HFFc6 (cell line): ENCODE measurements around the gene FMN1. TPM values are rescaled to one million over a fixed set of nuclear protein-coding genes. Genes with fewer than 3 reads are reported as not detected.

Experiments
- DNase-seq: peaks from one replicate; pipeline ENCODE4 v3.0.0-alpha.2; 2018
- H3K27ac Mint-ChIP-seq: 2 replicates; pipeline ENCODE4 v1.8.0; 2020; ENCODE audit warnings: mild to moderate bottlenecking, mixed read lengths
- H3K27me3 Mint-ChIP-seq: 2 replicates; pipeline ENCODE4 v1.8.0; 2021; ENCODE audit warnings: mild to moderate bottlenecking, moderate library complexity, mixed read lengths; ENCODE audit not compliant: insufficient read depth
- H3K36me3 Mint-ChIP-seq: 2 replicates; pipeline ENCODE4 v1.8.0; 2021; ENCODE audit warnings: low read depth, mixed read lengths
- H3K4me1 Mint-ChIP-seq: 2 replicates; pipeline ENCODE4 v1.8.0; 2020; ENCODE audit warnings: low read depth, mixed read lengths
- H3K4me3 Mint-ChIP-seq: 2 replicates; pipeline ENCODE4 v1.8.0; 2020; ENCODE audit warnings: mild to moderate bottlenecking, moderate library complexity, mixed read lengths
- H3K9me3 Mint-ChIP-seq: 2 replicates; pipeline ENCODE4 v1.8.0; 2020; ENCODE audit warnings: mild to moderate bottlenecking, mixed read lengths
- total RNA-seq, 6 experiments: library from RNA; stranded (reverse); fragmentation: NEBNext Ultra II Directional; extraction: Animal tissue kit (Norgen Biotek cat#: 25700); gene quantifications; 2 replicates in 1 of 6; 3 replicates in 5 of 6; pipeline ENCODE4 v1.2.3, GENCODE V29; 2021
- TF ChIP-seq, protein P1 (sequence below): fragments of 200-600 bp; sonication (generic); IDR thresholded peaks from 2 replicates; pipeline ENCODE4 v1.5.0; 2021; ENCODE audit warnings: antibody characterized with exemption, mild to moderate bottlenecking

Gene FMN1
- total RNA-seq, 6 experiments from 2014 or later = 8.3 to 14.0 (median 12.6) TPM

DNA sequence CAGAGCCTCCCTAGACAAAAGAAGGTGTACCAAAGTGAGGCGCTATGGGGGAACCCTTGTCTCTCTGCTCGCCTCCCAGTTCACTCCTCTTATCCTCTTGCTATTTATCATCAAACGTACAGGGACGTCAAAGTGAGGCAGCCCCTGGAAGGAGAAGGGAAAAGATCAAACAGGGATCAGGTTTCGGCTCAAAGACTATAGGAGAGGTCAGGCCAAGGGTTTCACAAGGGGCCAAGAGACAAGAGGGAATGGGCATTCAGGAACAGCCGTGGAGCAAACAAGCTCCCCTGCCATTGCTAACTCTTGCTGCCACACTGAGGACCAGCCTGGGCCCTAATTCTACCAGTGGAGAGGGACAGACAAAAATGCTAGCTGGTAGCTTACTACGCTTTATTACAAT, 308.1 kb downstream of the FMN1 start:
- no peak for DNase-seq
- H3K36me3 Mint-ChIP-seq = peaks cover 58% of the 10 kb centered on the region
- H3K27ac Mint-ChIP-seq = peak overlapping the region; percentile 34; the same call in 1 of the 2 replicates
- peaks cover 2% of the 10 kb centered on the region; the same call in 1 of the 2 replicates for H3K27me3 Mint-ChIP-seq
- peaks cover 82% of the 10 kb centered on the region for H3K4me1 Mint-ChIP-seq
- TF ChIP-seq, protein P1, sequence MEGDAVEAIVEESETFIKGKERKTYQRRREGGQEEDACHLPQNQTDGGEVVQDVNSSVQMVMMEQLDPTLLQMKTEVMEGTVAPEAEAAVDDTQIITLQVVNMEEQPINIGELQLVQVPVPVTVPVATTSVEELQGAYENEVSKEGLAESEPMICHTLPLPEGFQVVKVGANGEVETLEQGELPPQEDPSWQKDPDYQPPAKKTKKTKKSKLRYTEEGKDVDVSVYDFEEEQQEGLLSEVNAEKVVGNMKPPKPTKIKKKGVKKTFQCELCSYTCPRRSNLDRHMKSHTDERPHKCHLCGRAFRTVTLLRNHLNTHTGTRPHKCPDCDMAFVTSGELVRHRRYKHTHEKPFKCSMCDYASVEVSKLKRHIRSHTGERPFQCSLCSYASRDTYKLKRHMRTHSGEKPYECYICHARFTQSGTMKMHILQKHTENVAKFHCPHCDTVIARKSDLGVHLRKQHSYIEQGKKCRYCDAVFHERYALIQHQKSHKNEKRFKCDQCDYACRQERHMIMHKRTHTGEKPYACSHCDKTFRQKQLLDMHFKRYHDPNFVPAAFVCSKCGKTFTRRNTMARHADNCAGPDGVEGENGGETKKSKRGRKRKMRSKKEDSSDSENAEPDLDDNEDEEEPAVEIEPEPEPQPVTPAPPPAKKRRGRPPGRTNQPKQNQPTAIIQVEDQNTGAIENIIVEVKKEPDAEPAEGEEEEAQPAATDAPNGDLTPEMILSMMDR = no peak
- peak overlapping the region; percentile 25; the same call in 1 of the 2 replicates for H3K4me3 Mint-ChIP-seq
- H3K9me3 Mint-ChIP-seq = no peaks in the 10 kb centered on the region

DNA sequence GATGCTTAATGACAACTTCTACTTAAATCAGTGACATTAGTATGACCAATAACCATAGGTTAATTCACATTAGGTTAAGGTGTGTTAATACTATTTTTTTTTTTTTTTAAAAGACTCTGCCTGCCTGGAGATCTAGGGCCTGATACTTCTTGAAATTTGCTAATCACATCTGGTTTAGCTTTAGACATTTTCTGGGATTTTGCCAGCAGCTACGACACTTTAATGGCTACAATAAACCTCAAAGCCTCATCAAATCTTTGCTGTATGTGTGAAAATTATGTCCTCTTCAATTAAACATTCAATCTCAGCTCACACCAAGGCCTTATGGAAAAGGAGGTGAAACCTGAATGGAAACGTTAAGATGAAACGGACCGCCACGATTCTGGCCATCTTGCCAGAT, 308.8 kb downstream of the FMN1 start:
- TF ChIP-seq, protein P1 = no peak
- Mint-ChIP-seq H3K36me3 (peaks cover 52% of the 10 kb centered on the region), H3K4me3 (no peak overlapping the region), H3K27ac (no peak overlapping the region), H3K4me1 (peaks cover 84% of the 10 kb centered on the region), H3K9me3 (no peaks in the 10 kb centered on the region), H3K27me3 (peaks cover 2% of the 10 kb centered on the region; the same call in 1 of the 2 replicates)
- no peak for DNase-seq

DNA sequence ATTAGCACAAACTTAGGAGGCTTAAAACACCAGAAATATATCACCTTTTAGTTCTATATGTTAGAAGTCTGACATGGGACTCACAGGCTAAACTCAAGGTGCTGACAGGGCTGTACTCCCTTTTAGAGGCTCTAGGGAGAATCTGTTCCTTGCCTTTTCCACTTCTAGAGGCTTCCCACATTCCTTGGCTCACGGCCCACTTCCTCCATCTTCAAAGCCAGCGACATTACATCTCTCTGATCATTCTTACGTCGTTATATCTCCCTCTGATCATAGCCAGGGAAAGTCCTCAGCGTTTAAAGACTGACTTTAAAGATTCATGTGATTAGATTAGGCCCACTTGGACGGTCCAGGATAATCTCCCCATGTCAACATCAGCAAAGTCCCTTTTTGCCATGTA, 310.4 kb downstream of the FMN1 start:
- Mint-ChIP-seq H3K27ac (peak overlapping the region; percentile 4; the same call in 1 of the 2 replicates), H3K36me3 (peaks cover 60% of the 10 kb centered on the region), H3K4me3 (no peak overlapping the region), H3K4me1 (peaks cover 84% of the 10 kb centered on the region), H3K27me3 (no peaks in the 10 kb centered on the region; the same call in 1 of the 2 replicates), H3K9me3 (no peaks in the 10 kb centered on the region)
- TF ChIP-seq, protein P1 = no peak
- DNase-seq = no peak

DNA sequence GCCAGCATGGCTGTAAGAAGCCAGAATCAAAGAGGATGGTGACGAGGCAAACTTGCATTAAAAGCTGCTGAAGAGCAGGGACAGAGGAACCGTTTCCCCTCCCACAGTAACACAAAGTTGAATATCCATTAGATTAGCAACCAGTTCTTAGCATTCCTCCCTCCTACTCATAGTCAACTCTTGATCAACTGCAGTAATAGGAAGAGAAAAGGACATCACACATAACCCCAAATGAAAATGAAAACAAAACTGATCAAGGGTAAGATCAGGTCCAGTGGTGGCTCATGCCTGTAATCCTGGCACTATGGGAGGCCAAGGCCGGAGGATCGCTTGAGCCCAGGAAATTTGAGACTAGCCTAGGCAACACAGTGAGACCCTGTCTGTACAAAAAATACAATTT, 311.6 kb downstream of the FMN1 start:
- H3K4me1 Mint-ChIP-seq = peaks cover 84% of the 10 kb centered on the region
- H3K36me3 Mint-ChIP-seq = peaks cover 66% of the 10 kb centered on the region
- H3K9me3 Mint-ChIP-seq = no peaks in the 10 kb centered on the region
- TF ChIP-seq, protein P1 = no peak
- H3K27me3 Mint-ChIP-seq = no peaks in the 10 kb centered on the region
- DNase-seq = no peak
- no peak overlapping the region for H3K4me3 Mint-ChIP-seq
- peak overlapping the region; percentile 17; the same call in 1 of the 2 replicates for H3K27ac Mint-ChIP-seq

DNA sequence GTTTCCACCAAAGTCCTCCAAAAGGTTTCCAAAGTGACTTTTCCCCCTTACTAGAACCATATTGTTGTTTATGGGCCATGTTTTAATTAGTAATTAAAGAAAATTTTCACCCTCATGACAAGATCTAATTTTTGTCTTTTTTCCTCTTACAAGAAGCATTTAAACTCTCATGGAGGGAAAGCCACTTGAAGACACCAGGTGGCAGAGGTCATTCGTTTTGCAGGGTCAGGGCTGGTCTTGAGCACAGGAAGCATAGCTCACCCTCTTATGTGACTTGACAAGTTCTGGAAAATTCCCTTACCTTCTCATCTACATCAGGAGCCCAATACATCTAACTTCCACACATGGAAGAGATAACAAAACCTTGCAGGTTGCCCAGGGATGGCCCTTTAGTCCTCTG, 313.0 kb downstream of the FMN1 start:
- no peak for DNase-seq
- peaks cover 84% of the 10 kb centered on the region for H3K4me1 Mint-ChIP-seq
- no peak overlapping the region for H3K4me3 Mint-ChIP-seq
- H3K36me3 Mint-ChIP-seq = peaks cover 57% of the 10 kb centered on the region
- TF ChIP-seq, protein P1 = no peak
- H3K9me3 Mint-ChIP-seq = no peaks in the 10 kb centered on the region
- no peak overlapping the region; the same call in 1 of the 2 replicates for H3K27ac Mint-ChIP-seq
- no peaks in the 10 kb centered on the region for H3K27me3 Mint-ChIP-seq
